Neural cell (in vitro differentiated cells): ENCODE data around the gene GNPTG. TPM values are rescaled to one million over a fixed set of nuclear protein-coding genes. Genes with fewer than 3 reads are reported as not detected.

Source experiments
- H2AFZ ChIP-seq: fragments of 200-600, 300-800 bp; sonication (generic), shearing (Covaris generic); 2 replicates; pipeline ENCODE4 v1.6.0; 2014; ENCODE audit warnings: low read depth, mild to moderate bottlenecking, antibody characterized with exemption, low read length, moderate library complexity
- H3F3A ChIP-seq: fragments of 200-600 bp; shearing (Covaris generic); 2 replicates; pipeline ENCODE4 v1.6.1; 2016; ENCODE audit warnings: mild to moderate bottlenecking, moderate library complexity, mixed read lengths, antibody characterized with exemption, low read length; ENCODE audit not compliant: insufficient read depth, poor library complexity, severe bottlenecking
- H3K27ac ChIP-seq: fragments of 200-600, 300-800 bp; sonication (generic), shearing (Covaris generic); 2 replicates; pipeline ENCODE4 v1.5.1; 2014; ENCODE audit warnings: mild to moderate bottlenecking, low read length, moderate library complexity
- H3K27me3 ChIP-seq: fragments of 300-800, 200-600 bp; sonication (generic), shearing (Covaris generic); 2 replicates; pipeline ENCODE4 v1.6.0; 2014; ENCODE audit warnings: mild to moderate bottlenecking, low read depth, low read length, moderate library complexity; ENCODE audit not compliant: insufficient read depth
- H3K36me3 ChIP-seq: fragments of 300-800, 200-600 bp; sonication (generic), shearing (Covaris generic); 2 replicates; pipeline ENCODE4 v1.5.1; 2014; ENCODE audit warnings: mild to moderate bottlenecking, antibody characterized with exemption, low read length, moderate library complexity; ENCODE audit not compliant: insufficient read depth
- H3K4me2 ChIP-seq: fragments of 300-800, 200-600 bp; sonication (generic), shearing (Covaris generic); 2 replicates; pipeline ENCODE4 v1.6.0; 2014; ENCODE audit warnings: mild to moderate bottlenecking, low read length
- H3K4me3 ChIP-seq: fragments of 300-800, 200-600 bp; sonication (generic), shearing (Covaris generic); 2 replicates; pipeline ENCODE4 v1.5.1; 2014; ENCODE audit warnings: mild to moderate bottlenecking, low read length, moderate library complexity
- H3K79me2 ChIP-seq: fragments of 200-600 bp; shearing (Covaris generic); replicated peaks from 2 replicates; pipeline ENCODE4 v1.6.0; 2014; ENCODE audit warnings: mild to moderate bottlenecking, low read length, moderate library complexity; ENCODE audit not compliant: insufficient read depth
- H3K9ac ChIP-seq: fragments of 300-800, 200-600 bp; sonication (generic), shearing (Covaris generic); 2 replicates; pipeline ENCODE4 v1.6.1; 2016; ENCODE audit warnings: mild to moderate bottlenecking, low read length, mixed read lengths
- H3K9me2 ChIP-seq: fragments of 200-600 bp; shearing (Covaris generic); 2 replicates; pipeline ENCODE4 v1.6.1; 2016; ENCODE audit warnings: mild to moderate bottlenecking, low read length, mixed read lengths; ENCODE audit not compliant: insufficient read depth
- H3K9me3 ChIP-seq: fragments of 200-600, 300-800 bp; sonication (generic), shearing (Covaris generic); 2 replicates; pipeline ENCODE4 v1.6.1; 2016; ENCODE audit warnings: mild to moderate bottlenecking, mixed run types, low read length, moderate library complexity, mixed read lengths
- H4K20me1 ChIP-seq: fragments of 200-600 bp; shearing (Covaris generic); 2 replicates; pipeline ENCODE4 v1.6.1; 2016; ENCODE audit warnings: mild to moderate bottlenecking, mixed run types; ENCODE audit not compliant: insufficient read depth
- EP300 ChIP-seq: fragments of 450-650 bp; conservative IDR thresholded peaks from 2 replicates; pipeline ENCODE4 v1.6.1; 2014; ENCODE audit warnings: antibody characterized with exemption, mild to moderate bottlenecking, moderate library complexity; ENCODE audit not compliant: poor library complexity, severe bottlenecking
- EZH2 ChIP-seq: fragments of 200-600, 300-800 bp; shearing (Covaris generic), sonication (generic); IDR thresholded peaks from 2 replicates; pipeline ENCODE4 v1.6.1; 2014; ENCODE audit warnings: antibody characterized with exemption, low read length, borderline replicate concordance, mild to moderate bottlenecking; ENCODE audit not compliant: insufficient read depth, poor library complexity, severe bottlenecking
- MXI1 ChIP-seq: fragments of 450-650 bp; conservative IDR thresholded peaks from 2 replicates; pipeline ENCODE4 v1.6.1; 2014; ENCODE audit warnings: antibody characterized with exemption, mild to moderate bottlenecking; ENCODE audit not compliant: poor library complexity, severe bottlenecking
- POLR2AphosphoS5 ChIP-seq: IDR thresholded peaks from 2 replicates; pipeline ENCODE4 v1.6.1; 2012
- RAD21 ChIP-seq: fragments of 450-650 bp; conservative IDR thresholded peaks from 2 replicates; pipeline ENCODE4 v1.6.1; 2014; ENCODE audit warnings: antibody characterized with exemption, mild to moderate bottlenecking, moderate library complexity
- SMC3 ChIP-seq: fragments of 450-650 bp; conservative IDR thresholded peaks from 2 replicates; pipeline ENCODE4 v1.6.1; 2014; ENCODE audit warnings: antibody characterized with exemption, mild to moderate bottlenecking, moderate library complexity; ENCODE audit not compliant: poor library complexity
- TAF1 ChIP-seq: IDR thresholded peaks from 2 replicates; pipeline ENCODE4 v1.6.1; 2012; ENCODE audit warnings: low read depth
- polyA plus RNA-seq: library from polyadenylated mRNA; depleted of rRNA; stranded (reverse); fragments of >200 nt; gene quantifications from 2 replicates; pipeline ENCODE4 v1.2.3, GENCODE V29; 2014
- TF ChIP-seq, protein P1 (sequence below): IDR thresholded peaks from 2 replicates; pipeline ENCODE4 v1.6.1; 2012; ENCODE audit warnings: borderline replicate concordance
- TF ChIP-seq, protein P2 (sequence below): fragments of 450-650 bp; IDR thresholded peaks from 2 replicates; pipeline ENCODE4 v1.5.1; 2014; ENCODE audit warnings: antibody characterized with exemption, mild to moderate bottlenecking, moderate library complexity; ENCODE audit not compliant: poor library complexity, severe bottlenecking

GNPTG gene
- polyA plus RNA-seq, 1 donor from 2014 or later = 90.5 TPM

DNA sequence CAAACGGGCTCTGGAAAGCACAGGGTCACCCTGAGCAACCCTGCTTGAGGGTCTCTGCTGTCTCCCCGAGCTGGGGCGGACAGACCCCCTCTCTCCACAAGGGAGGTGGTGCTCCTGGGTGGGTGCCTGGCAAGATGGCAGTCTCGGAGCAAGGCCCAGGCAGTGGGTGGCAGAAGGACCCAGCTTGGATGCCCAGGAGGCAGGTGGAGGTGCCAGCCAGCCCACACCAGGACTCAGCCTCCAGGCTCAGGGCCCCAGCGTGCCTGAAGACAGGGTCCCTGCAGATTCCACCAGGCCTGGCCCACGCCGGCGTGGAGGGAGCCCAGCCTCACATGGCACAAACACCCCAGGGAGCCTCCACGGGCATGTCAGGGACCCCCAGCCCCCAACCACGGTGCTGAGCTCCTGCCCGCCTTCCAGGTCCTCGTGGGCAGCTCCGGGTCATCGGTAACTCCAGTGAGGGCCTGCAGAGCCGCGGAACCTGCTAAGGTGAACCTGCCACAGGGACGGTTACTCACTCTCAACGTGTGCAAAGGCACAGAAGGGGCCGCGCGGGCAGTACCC is 42.0 kb downstream of the GNPTG start:
- H3K27me3 ChIP-seq = no peaks in the 10 kb centered on the region
- H3K9me2 ChIP-seq = no peaks in the 10 kb centered on the region
- no peaks in the 10 kb centered on the region for H3K36me3 ChIP-seq
- H3F3A ChIP-seq = no peaks in the 10 kb centered on the region
- H3K4me2 ChIP-seq = no peak overlapping the region
- H3K9ac ChIP-seq = no peak overlapping the region
- H2AFZ ChIP-seq = no peak overlapping the region
- H3K27ac ChIP-seq = no peak overlapping the region
- H3K79me2 ChIP-seq = no peaks in the 10 kb centered on the region
- no peaks in the 10 kb centered on the region for H3K9me3 ChIP-seq
- H3K4me3 ChIP-seq = no peak overlapping the region
- TF ChIP-seq POLR2AphosphoS5 = no peak
- no peaks in the 10 kb centered on the region for H4K20me1 ChIP-seq

DNA sequence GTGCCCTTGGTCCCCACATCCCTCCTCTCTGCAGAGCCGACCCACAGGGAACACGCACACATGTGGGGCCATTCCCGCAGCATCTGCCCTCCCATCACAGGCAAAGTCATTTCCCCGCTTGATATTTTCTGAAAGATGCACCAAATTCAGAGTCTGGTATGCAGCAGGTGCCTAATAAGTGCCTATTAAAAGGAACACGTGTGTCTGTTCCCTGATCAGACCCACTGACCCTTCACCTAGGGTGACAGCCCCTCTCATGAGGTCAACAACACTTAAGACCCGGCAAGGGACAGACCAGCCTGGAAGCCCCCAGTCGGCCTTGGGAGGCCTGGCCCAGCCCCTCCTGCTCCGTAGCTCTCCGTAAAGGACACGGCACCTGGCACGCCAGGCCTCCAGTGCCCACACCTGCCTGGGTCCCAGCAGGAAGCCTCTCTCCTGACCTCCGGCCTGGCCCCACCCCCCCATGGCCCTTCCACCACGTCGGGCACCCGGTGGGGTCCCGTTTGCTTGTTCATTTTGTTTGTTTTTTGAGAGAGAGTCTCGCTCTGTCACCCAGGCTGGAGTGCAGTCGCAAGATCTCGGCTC is 42.7 kb downstream of the GNPTG start:
- Histone ChIP-seq H3K4me2 (no peak overlapping the region), H3K9me2 (no peaks in the 10 kb centered on the region), H3K9ac (no peak overlapping the region), H3K27ac (no peak overlapping the region), H3K4me3 (no peak overlapping the region), H4K20me1 (no peaks in the 10 kb centered on the region), H2AFZ (no peak overlapping the region), H3K36me3 (no peaks in the 10 kb centered on the region), H3K27me3 (no peaks in the 10 kb centered on the region), H3F3A (no peaks in the 10 kb centered on the region), H3K79me2 (no peaks in the 10 kb centered on the region), H3K9me3 (no peaks in the 10 kb centered on the region)
- TF ChIP-seq, protein P1, sequence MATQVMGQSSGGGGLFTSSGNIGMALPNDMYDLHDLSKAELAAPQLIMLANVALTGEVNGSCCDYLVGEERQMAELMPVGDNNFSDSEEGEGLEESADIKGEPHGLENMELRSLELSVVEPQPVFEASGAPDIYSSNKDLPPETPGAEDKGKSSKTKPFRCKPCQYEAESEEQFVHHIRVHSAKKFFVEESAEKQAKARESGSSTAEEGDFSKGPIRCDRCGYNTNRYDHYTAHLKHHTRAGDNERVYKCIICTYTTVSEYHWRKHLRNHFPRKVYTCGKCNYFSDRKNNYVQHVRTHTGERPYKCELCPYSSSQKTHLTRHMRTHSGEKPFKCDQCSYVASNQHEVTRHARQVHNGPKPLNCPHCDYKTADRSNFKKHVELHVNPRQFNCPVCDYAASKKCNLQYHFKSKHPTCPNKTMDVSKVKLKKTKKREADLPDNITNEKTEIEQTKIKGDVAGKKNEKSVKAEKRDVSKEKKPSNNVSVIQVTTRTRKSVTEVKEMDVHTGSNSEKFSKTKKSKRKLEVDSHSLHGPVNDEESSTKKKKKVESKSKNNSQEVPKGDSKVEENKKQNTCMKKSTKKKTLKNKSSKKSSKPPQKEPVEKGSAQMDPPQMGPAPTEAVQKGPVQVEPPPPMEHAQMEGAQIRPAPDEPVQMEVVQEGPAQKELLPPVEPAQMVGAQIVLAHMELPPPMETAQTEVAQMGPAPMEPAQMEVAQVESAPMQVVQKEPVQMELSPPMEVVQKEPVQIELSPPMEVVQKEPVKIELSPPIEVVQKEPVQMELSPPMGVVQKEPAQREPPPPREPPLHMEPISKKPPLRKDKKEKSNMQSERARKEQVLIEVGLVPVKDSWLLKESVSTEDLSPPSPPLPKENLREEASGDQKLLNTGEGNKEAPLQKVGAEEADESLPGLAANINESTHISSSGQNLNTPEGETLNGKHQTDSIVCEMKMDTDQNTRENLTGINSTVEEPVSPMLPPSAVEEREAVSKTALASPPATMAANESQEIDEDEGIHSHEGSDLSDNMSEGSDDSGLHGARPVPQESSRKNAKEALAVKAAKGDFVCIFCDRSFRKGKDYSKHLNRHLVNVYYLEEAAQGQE = no peak
- TF ChIP-seq SMC3 (no peak), POLR2AphosphoS5 (no peak), EP300 (no peak), TAF1 (no peak), RAD21 (no peak)
- TF ChIP-seq, protein P2, sequence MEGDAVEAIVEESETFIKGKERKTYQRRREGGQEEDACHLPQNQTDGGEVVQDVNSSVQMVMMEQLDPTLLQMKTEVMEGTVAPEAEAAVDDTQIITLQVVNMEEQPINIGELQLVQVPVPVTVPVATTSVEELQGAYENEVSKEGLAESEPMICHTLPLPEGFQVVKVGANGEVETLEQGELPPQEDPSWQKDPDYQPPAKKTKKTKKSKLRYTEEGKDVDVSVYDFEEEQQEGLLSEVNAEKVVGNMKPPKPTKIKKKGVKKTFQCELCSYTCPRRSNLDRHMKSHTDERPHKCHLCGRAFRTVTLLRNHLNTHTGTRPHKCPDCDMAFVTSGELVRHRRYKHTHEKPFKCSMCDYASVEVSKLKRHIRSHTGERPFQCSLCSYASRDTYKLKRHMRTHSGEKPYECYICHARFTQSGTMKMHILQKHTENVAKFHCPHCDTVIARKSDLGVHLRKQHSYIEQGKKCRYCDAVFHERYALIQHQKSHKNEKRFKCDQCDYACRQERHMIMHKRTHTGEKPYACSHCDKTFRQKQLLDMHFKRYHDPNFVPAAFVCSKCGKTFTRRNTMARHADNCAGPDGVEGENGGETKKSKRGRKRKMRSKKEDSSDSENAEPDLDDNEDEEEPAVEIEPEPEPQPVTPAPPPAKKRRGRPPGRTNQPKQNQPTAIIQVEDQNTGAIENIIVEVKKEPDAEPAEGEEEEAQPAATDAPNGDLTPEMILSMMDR = no peak

DNA sequence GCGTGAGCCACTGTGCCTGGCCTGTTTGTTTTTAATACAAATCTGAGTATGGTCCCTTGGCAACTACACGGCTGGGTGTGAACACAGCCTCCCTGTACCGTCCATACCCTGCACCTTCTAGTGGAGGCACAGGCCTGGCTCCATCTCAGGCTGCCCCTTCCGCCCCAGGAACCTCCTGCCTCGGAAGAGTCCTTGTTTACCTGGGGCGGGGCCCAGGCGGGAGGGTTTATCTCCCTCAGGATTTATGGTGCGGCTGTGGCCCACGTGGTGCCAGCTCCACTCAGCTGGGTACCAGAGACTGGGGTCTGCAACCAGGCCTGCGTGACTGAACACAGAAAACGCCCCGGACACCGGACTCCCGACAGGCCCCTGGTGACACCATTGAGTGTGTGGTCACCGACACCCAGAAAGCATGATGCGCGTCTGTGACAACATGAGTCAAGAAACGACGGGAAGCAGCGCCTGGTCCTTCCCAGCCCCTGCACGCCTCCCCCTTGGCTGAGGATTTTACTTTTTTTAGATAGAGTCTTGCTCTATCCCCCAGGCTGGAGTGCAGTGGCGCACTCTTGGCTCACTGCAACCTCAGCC is 43.8 kb downstream of the GNPTG start:
- no peak overlapping the region for H3K27ac ChIP-seq
- no peaks in the 10 kb centered on the region for H3K9me2 ChIP-seq
- H2AFZ ChIP-seq = no peak overlapping the region
- TF ChIP-seq TAF1 (no peak), MXI1 (no peak), SMC3 (no peak), EZH2 (no peak), EP300 (no peak), RAD21 (no peak), POLR2AphosphoS5 (no peak)
- TF ChIP-seq, protein P1 = no peak
- TF ChIP-seq, protein P2 = no peak
- H3K4me3 ChIP-seq = no peak overlapping the region
- no peaks in the 10 kb centered on the region for H3K36me3 ChIP-seq
- no peak overlapping the region for H3K9ac ChIP-seq
- H3F3A ChIP-seq = no peaks in the 10 kb centered on the region
- H4K20me1 ChIP-seq = no peaks in the 10 kb centered on the region
- no peaks in the 10 kb centered on the region for H3K79me2 ChIP-seq
- H3K4me2 ChIP-seq = no peak overlapping the region
- no peaks in the 10 kb centered on the region for H3K9me3 ChIP-seq
- no peaks in the 10 kb centered on the region for H3K27me3 ChIP-seq
